SK-N-MC (cell line): ENCODE measurements around the gene REEP5.

Experiments used
- EZH2 ChIP-seq: fragments of 200-600 bp; sonication (generic); IDR thresholded peaks from one replicate; pipeline ENCODE4 v1.6.1; 2017; ENCODE audit warnings: antibody characterized with exemption
- FOXP2 ChIP-seq: optimal IDR thresholded peaks from 2 replicates; pipeline ENCODE3; 2011; ENCODE audit warnings: mild to moderate bottlenecking, moderate library complexity; ENCODE audit not compliant: insufficient read depth; ENCODE audit errors: extremely low read length, control extremely low read depth
- POLR2AphosphoS5 ChIP-seq: IDR thresholded peaks from 2 replicates; pipeline ENCODE4 v1.6.1; 2012; ENCODE audit warnings: mild to moderate bottlenecking, low read depth, low read length, borderline replicate concordance

DNA sequence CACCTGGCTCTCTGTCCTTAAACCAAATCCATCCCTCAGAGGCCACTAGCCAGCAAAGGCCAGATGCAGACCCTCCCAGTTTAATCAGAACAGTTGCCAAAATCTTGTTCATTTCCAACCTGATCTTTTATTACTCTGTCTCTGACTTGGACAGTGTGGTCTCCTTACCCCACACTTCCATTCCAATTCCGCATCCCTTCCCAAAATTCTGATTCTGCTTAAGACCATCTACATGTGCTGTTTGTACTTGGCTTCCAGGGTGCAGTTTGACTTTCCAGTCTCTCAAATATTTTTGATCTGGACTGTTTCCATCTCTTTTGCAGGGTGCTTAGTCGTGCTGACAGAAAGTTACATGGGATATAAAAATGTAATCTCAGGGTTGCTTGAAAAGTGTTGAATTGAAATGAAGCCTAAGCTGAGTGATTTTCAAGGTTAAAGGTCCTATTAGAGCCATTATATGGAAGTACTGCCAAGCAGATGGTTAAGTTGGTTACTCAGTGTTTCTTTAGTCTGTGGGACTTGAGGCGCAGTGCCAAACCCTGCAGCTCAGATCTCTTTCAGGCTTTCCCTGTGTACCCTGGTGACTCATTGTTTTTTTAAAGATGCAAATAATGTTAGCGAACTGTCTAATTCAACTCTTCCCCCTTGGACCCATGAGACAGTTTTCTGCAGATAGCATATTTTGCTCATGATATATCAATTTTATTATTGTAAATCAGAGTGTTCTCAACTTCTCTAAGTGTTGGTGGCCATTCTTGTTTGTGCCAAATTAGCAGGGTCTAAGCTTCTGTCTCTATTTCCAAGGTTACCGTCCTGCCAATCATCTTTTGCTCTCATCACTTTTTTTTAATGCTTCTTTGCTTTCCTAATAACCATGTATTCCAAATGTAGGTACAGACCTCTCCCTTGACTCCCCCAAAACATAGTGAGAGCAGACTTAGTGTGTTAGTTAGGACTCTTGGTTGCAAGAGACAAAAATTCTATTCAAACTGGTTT, 36.4 kb upstream of the REEP5 start:
- TF ChIP-seq EZH2 = no peak
- no peak for TF ChIP-seq POLR2AphosphoS5
- TF ChIP-seq FOXP2 = no peak
